ENCODE results near the gene COMTD1.
A peak's percentile ranks its signal among the peaks of the same experiment; 100 is the strongest.
"Not testable (repeated sequence)": the region's sequence is repeated elsewhere in the genome, so short reads cannot be mapped to it uniquely, and the experiment has no call there.

COMTD1 gene

GRCh38 chr10:75195035-75195763, 40.6 kb downstream of the COMTD1 start:
- no peak for DNase-seq (ENCODE audit: low read depth in 2 of 2)

DNA sequence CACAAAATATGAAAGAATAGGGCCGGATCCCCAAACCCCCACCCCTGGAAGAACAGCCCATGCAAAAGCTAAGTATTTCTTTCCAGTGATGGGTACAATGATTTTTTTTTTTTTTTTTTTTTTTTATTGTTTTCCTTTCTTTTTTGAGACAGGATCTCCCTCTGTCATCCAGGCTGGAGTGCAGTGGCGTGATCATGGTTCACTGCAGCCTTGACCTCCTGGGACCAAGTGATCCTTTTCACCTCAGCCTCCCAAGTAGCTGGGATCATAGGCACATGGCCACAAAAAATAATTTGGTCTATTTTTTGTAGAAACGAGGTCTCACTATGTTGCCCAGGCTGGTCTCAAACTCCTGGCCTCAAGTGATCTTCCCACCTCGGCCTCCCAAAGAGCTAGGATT, 41.1 kb downstream of the COMTD1 start:
- not testable (repeated sequence) for DNase-seq (ENCODE audit: low read depth in 2 of 2)

DNA sequence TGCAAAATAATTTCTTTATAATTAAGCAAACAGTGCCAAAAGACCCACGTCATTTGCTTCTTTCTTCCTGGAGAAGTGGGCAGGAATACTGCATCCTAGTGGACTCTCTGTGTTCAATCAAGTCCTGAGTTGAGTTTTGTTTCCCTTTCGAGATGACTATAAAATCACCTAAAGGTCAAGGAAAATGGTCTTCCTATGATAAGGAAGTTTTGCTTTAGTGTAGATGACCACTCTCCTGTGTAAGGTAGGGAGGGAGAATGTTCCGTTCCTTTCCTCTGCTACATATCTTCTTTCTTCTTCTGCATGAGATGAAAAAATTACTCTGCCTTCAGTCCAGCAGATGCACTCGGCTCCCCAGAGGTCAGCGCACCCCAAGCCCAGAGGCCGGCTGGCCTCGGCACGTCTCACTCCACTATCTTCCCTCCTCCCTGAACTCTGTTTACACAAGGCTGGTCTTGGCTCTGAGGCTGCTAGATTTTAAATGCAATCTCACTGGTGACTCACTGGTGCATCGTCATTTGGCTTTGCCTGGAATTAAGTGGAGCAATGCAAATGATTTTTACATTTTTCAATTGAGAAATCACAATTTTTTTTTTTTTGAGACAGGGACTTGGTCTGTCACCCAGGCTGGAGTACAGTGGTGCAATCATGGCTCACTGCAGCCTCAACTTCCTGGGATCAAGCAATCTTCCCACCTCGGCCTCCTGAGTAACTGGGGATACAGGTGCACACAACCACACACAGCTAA, 43.8 kb downstream of the COMTD1 start:
- no peak for DNase-seq (ENCODE audit: low read depth in 2 of 2)

- no peak for DNase-seq (ENCODE audit: low read depth in 2 of 2)
These were observed 46.3 kb downstream of the COMTD1 start for GRCh38 chr10:75189266-75190096.

DNA sequence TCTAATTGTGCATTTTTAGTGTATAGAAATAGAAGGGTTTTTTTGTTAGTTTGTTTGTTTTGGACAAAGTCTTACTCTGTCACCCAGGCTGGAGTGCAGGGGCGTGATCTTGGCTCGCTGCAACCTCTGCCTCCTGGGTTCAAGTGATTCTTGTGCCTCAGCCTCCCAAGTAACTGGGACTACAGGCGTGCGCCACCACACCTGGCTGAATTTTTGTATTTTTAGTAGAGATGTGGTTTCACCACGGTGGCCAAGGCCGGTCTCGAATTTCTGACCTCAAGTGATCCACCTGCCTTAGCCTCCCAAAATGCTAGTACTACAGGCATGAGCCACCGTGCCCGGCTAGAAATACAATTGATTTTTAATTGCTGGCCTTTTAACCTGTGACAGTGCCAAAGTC, 47.2 kb downstream of the COMTD1 start:
- DNase-seq (ENCODE audit: low read depth in 2 of 2) = not testable (repeated sequence)

- DNase-seq (ENCODE audit: low read depth in 2 of 2) = peak in 1 of 2 donors; percentile 38
These were observed 47.8 kb downstream of the COMTD1 start for GRCh38 chr10:75187961-75188426.

GRCh38 chr10:75186310-75186709, 49.4 kb downstream of the COMTD1 start:
- DNase-seq (ENCODE audit: low read depth in 2 of 2) = no peak

All from stimulated activated CD8-positive, alpha-beta memory T cell treated with anti-CD3 and anti-CD28 coated beads, Interleukin-15, amount 100 ng/mL, for 48 hours (primary cell).